ENCODE data around the gene MTRF1L.
"Not testable (repeated sequence)": the region's sequence is repeated elsewhere in the genome, so short reads cannot be mapped to it uniquely, and the experiment has no call there.

MTRF1L gene

GRCh38 chr6:153001767-153002612 lies 519 bp downstream of the MTRF1L start:
- Histone ChIP-seq H3K27ac (ENCODE audit: low read depth, low read length, poor library complexity, severe bottlenecking) (peak overlapping the region; percentile 1), H3K4me3 (ENCODE audit: low read depth, low read length, poor library complexity, severe bottlenecking) (peak overlapping the region; percentile 89), H3K79me2 (ENCODE audit: insufficient read depth, low read length) (peaks cover 35% of the 10 kb centered on the region), H3K4me2 (ENCODE audit: low read length) (peak overlapping the region; percentile 95), H3K9ac (ENCODE audit: low read length) (peak overlapping the region; percentile 87), H3K27me3 (ENCODE audit: insufficient read depth, low read length) (no peaks in the 10 kb centered on the region), H3K9me3 (ENCODE audit: low read length) (no peaks in the 10 kb centered on the region), H3K36me3 (ENCODE audit: insufficient read depth, low read length) (peaks cover 35% of the 10 kb centered on the region), H3K4me1 (ENCODE audit: insufficient read depth, low read length, severe bottlenecking) (peaks cover 32% of the 10 kb centered on the region), H3K9me2 (ENCODE audit: low read depth, low read length) (no peaks in the 10 kb centered on the region), H3F3A (ENCODE audit: insufficient read depth, low read length) (no peaks in the 10 kb centered on the region), H4K20me1 (ENCODE audit: insufficient read depth, low read length) (no peaks in the 10 kb centered on the region), H2AFZ (ENCODE audit: low read length) (no peak overlapping the region)
- TF ChIP-seq CTCF (IDR thresholded peaks at IDR 0.05; ENCODE audit: low read length) = no peak
- TF ChIP-seq EZH2 (IDR thresholded peaks at IDR 0.05; ENCODE audit: borderline replicate concordance, low read length) = no peak

GRCh38 chr6:153000790-153001189 lies 1.7 kb downstream of the MTRF1L start:
- not testable (repeated sequence) for H3K27ac ChIP-seq (ENCODE audit: low read depth, low read length, poor library complexity, severe bottlenecking); H3F3A ChIP-seq (ENCODE audit: insufficient read depth, low read length); H3K9me3 ChIP-seq (ENCODE audit: low read length); H3K9ac ChIP-seq (ENCODE audit: low read length); H4K20me1 ChIP-seq (ENCODE audit: insufficient read depth, low read length); H3K9me2 ChIP-seq (ENCODE audit: low read depth, low read length); H2AFZ ChIP-seq (ENCODE audit: low read length); H3K27me3 ChIP-seq (ENCODE audit: insufficient read depth, low read length)
- peaks cover 47% of the 10 kb centered on the region for H3K36me3 ChIP-seq (ENCODE audit: insufficient read depth, low read length)
- H3K79me2 ChIP-seq (ENCODE audit: insufficient read depth, low read length) = peaks cover 43% of the 10 kb centered on the region
- peak overlapping the region; percentile 89 for H3K4me3 ChIP-seq (ENCODE audit: low read depth, low read length, poor library complexity, severe bottlenecking)
- H3K4me1 ChIP-seq (ENCODE audit: insufficient read depth, low read length, severe bottlenecking) = peaks cover 35% of the 10 kb centered on the region
- peak overlapping the region; percentile 95 for H3K4me2 ChIP-seq (ENCODE audit: low read length)

- Histone ChIP-seq H3K4me1 (ENCODE audit: insufficient read depth, low read length, severe bottlenecking) (peaks cover 35% of the 10 kb centered on the region), H4K20me1 (ENCODE audit: insufficient read depth, low read length) (no peaks in the 10 kb centered on the region), H3F3A (ENCODE audit: insufficient read depth, low read length) (no peaks in the 10 kb centered on the region), H3K9me3 (ENCODE audit: low read length) (0 out of 2 replicates have a peak, but pooled peaks cover 2% of the 10 kb centered on the region), H2AFZ (ENCODE audit: low read length) (no peak overlapping the region), H3K36me3 (ENCODE audit: insufficient read depth, low read length) (peaks cover 53% of the 10 kb centered on the region), H3K27me3 (ENCODE audit: insufficient read depth, low read length) (no peaks in the 10 kb centered on the region), H3K9me2 (ENCODE audit: low read depth, low read length) (no peaks in the 10 kb centered on the region), H3K27ac (ENCODE audit: low read depth, low read length, poor library complexity, severe bottlenecking) (no peak overlapping the region), H3K4me3 (ENCODE audit: low read depth, low read length, poor library complexity, severe bottlenecking) (no peak overlapping the region), H3K79me2 (ENCODE audit: insufficient read depth, low read length) (peaks cover 49% of the 10 kb centered on the region), H3K9ac (ENCODE audit: low read length) (no peak overlapping the region), H3K4me2 (ENCODE audit: low read length) (no peak overlapping the region)
- TF ChIP-seq EZH2 (IDR thresholded peaks at IDR 0.05; ENCODE audit: borderline replicate concordance, low read length) (no peak), CTCF (IDR thresholded peaks at IDR 0.05; ENCODE audit: low read length) (no peak)
These were observed 2.3 kb downstream of the MTRF1L start for GRCh38 chr6:153000243-153000642.

- H3K36me3 ChIP-seq (ENCODE audit: insufficient read depth, low read length) = peaks cover 59% of the 10 kb centered on the region
- not testable (repeated sequence) for H3K4me2 ChIP-seq (ENCODE audit: low read length); H2AFZ ChIP-seq (ENCODE audit: low read length); H3K9me3 ChIP-seq (ENCODE audit: low read length); H3K9ac ChIP-seq (ENCODE audit: low read length); H4K20me1 ChIP-seq (ENCODE audit: insufficient read depth, low read length); H3K4me3 ChIP-seq (ENCODE audit: low read depth, low read length, poor library complexity, severe bottlenecking); H3K27ac ChIP-seq (ENCODE audit: low read depth, low read length, poor library complexity, severe bottlenecking); H3K27me3 ChIP-seq (ENCODE audit: insufficient read depth, low read length); H3F3A ChIP-seq (ENCODE audit: insufficient read depth, low read length); H3K9me2 ChIP-seq (ENCODE audit: low read depth, low read length)
- peaks cover 49% of the 10 kb centered on the region for H3K79me2 ChIP-seq (ENCODE audit: insufficient read depth, low read length)
- H3K4me1 ChIP-seq (ENCODE audit: insufficient read depth, low read length, severe bottlenecking) = peaks cover 35% of the 10 kb centered on the region
These were observed 3.0 kb downstream of the MTRF1L start for GRCh38 chr6:152999538-152999937.

Data from OCI-LY1 (cell line).